Inferior parietal cortex (tissue), 1 donor: ENCODE data around the gene WSCD2.

Experiments
- DNase-seq: peaks from one replicate; pipeline ENCODE4 v3.0.0-alpha.2; 2016; ENCODE audit errors: extremely low spot score

WSCD2 gene

DNA sequence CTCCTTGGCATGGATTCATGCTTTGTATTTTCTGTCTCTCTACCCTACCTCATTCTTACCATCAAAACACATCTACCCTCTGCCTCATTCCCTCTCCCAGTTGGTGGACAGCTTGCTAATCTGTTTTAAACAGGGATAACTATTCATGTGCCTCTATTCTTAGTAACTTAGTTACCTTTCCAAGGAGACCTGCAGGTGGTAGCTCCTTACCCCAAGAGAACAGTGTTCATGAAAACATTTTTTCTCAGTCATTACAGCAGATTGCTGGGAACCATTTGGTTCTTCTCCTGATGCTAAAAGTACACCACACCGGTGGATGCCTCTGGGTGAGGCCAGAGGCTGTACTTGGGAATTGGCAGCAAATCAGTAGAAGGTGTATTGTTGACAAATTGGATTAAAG lies 137.0 kb downstream of the WSCD2 start:
- DNase-seq, result no peak

DNA sequence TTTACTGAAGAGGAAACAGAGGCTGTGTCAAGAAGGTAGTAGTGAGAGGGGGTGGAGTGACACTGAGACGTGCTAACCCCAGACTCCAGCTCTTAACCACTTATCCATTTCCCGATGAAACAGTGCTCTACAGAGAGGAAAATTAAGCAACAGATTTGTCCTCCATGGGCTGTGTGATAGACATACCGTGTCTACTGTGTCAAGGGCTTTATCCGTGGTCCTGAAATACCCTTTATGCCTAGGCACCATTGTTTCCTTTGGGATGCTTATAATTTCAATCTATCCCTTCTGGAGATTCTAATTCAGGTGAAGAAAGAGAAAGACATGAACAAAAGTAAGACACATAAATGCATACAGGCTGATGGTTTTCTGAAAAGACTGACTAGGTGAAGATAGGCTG lies 138.4 kb downstream of the WSCD2 start:
- DNase-seq, result no peak

DNA sequence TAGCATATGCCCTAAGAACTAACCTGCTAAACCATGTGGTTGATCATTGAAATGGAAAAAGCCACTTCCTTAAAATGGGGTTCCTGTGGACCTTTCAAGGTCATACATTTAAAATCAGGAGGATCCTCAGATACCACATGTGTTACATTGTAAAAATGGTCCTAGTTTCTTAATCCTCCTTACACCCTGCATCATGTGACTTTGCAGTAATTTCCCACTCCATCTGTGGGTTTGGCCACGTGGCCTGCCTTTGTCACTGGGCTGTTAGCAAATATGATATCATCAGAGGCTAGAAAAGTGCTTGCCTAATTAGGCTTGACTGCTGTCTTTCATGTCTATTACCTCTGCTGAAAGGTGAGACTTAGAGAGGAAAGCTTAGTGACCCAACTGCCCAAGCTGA lies 139.3 kb downstream of the WSCD2 start:
- DNase-seq, result no peak

DNA sequence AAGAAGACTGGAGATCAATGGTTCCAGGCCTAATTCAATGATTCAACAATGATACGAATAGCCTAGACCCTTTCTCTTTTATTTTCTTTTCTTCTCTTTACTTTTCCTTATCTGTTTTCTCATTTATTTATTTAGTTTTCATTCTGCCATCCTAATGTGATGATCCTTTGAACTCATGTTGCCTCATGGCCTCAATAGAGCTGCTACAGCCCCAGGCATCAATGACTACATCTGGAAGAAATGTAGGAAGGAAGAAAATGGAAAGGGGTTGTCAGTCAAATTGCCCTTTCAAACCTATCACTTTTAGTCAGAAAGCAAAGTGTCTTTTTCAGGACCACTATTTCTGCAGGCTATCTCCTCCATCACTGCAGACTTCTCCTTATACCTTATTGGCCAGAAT lies 140.1 kb downstream of the WSCD2 start:
- DNase-seq, result no peak

DNA sequence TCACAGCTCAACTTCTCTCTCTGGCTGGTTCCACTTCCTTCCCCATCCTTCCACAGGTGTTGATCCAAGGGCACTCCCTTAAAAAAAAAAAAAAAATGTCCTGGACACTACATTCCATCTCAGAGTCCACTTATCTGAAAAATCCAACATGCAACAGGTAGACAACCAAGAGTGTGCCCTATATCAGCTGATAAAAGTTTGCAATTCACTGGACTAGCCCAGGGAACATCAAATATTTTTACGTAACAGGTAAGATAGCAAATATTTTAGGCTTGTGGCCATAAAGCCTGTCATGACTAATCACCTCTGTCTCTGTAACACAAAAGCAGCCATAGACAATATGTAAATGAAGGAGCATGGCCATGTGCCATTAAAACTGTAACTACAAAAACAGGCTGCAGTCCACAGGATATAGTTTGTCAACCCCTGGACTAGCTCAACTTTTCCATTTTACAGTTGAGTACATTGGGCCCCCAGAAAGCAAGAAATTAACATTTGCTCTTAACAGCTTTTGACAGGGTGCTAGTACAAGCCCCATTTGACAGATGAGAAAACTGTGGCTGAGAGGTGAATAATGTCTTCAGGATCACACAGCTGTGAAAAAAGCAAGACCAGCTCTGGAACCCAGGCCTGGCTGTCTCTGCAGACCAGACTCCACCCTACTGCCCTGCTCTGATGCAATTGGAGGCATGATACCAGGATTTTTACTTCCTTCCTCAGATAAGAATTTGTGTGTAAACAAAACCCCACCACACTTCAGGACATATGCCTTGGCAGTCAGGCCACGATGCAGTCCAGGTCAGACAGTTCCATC lies 141.2 kb downstream of the WSCD2 start:
- no peak for DNase-seq

DNA sequence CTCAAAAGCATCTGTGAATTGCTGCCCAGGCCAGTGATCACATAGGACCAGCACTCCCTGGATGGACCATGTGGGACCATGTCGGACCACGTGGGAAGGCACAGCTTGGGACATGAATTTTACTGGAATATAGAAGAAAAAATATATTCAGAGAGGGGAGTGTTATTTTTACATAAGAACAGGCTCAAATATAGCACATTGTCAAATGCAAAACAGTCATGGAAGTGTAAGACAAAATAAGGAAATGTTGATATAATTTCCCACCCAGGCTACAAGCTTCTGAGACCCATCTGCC lies 141.7 kb downstream of the WSCD2 start:
- DNase-seq, result no peak

DNA sequence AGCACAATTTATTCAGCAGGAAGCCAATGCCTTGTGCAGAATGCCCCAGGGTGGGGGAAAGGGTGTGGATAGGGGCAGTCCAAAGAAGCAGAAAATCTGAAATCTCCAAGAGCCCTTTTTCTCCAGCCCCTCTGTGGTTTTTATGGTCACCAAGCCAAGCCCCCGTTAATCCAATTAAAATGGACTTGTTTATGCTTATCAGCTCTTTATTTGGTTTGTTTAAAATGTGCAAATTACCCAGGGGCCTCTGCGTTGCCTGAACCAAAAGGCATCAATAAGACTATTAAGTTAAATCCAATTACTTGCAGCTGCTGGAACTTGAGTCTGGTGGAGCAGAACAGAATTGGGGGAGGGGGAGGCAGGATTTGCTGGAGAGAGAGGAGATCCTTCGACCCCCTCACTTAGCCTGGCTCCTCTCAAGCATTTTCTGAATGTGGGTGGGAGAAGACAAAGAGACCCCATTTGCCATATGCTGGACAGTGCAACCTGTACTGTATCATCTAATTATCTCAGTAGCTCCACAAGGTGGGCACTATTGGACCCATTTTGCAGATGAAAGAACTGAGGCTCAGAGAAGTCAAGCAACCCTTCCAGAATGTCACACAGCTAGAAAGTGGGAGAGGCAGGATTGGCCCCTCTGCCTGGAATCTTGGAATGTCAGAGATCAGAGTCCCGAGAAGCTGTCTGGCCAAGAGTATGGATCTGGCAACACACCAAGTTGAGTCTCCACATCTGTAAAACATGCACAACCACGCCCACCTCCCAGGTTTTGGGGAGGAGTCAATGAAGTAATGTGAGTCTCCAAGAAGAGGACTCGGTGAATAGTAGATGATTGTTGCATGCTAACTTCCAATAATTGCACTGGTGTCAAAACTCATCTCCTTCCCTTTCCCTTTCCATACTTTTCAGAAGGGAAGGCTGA lies 143.1 kb downstream of the WSCD2 start:
- no peak for DNase-seq

DNA sequence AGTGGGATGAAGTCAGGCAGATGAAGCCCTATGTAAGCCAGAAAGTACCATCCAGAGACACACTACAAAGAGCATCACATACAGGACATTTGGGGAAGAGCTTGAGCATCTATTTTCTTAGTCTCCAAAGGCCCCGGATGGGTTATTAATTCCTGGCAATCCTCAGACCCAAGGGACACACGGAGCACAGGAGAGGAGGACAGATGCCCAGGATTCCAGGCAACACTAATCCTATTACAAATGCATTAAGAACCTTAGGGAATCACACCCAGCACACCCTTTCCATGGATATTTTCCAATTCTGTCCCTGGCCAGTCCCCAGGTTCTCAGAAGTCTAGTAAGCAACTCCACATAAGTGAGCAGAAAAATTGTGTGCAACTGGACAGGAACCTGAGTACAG lies 144.1 kb downstream of the WSCD2 start:
- DNase-seq, result no peak

DNA sequence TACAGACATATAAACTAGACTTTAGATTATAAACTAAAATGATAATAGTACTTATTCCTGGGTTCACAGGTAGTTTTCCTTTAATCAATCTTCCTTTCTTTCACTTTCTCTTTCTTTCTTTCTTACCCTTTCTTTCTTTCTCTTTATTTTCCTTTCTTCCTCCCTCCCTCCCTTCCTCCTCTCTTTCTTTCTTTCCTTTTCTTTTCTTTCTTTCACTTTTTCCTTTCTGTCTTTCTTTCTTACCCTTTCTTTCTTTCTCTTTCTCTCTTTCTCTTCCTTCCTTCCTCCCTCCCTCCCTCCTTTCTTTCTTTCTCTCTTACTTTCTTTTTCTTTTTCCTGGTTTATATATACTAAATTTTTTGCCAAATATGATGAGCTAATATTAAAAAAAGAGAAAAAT lies 148.5 kb downstream of the WSCD2 start:
- no peak for DNase-seq

DNA sequence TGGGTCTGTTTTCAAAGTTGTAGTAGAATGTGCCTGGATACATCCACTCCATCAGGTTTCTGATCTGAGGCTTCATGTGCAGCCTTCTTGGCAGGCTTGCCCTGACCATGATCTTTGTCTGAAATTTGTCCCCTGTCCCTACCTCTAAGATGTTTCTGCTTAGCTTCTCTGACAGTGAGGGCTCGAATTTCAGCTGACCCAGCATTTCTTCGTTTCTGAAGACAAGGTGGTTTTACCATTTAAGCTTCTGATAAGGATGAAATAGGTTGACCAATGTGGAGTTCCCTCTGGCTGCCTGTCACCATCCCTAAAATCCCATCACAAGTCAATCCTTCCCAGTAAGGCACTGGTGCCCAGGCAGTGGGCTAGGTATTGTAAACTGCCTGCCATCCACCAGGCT lies 153.1 kb downstream of the WSCD2 start:
- no peak for DNase-seq

DNA sequence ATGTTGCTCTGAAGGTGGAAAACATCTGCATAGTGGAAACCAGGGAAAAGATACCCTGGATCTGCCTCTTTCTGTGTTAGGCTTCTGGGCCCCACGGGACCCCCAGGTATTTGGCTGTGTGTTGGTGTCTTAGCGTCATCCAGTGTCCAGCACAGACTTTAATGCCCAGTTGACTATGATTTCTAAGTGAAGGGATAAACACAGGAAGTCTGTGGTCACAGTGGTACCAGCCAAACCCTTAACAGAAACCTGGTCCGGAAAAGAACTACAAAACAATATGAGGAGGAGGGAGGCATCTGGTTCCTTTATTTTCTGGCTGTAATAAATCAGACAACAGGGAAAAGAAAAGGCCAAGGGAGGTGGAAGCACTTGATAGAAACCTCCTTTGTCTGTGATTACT lies 153.6 kb downstream of the WSCD2 start:
- DNase-seq, result no peak

DNA sequence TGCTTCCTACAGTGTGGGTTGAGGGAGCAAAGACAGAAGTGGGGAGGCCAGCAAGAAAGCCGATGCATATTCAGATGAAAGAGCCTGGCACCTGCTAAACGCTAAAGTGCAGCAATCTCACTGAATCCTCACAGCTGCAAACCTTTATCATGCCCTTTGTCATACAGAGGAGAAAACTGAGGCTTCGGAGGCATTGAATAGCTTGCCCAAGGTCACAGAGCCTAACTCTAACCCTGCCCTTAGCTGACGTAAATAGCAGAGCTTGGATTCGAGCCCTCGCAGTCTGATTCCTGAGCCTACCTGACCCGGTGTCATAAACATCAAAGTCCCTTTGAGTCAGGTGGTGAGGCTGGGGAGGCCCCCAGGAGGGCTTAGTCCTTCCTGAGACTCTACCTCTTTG lies 155.1 kb downstream of the WSCD2 start:
- DNase-seq, result no peak

DNA sequence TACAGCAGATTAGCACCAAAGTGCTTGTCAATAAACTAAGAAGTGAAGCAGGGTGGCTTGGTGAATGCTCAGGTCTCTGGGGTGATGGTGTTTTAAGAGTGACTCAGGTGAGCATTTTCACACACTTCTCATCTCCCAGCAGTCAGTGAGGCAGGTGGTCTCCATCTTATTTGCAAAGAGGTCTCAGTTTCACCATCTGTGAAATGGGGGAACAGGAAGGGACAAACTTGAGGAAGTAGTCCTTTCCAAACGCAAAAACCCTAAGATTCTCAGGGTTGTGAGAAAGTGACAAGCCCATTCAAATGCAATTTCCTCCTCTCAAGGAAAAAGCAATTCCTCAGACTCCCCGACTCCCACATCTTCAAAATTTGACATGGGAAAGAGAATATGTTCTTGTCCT lies 155.9 kb downstream of the WSCD2 start:
- no peak for DNase-seq

DNA sequence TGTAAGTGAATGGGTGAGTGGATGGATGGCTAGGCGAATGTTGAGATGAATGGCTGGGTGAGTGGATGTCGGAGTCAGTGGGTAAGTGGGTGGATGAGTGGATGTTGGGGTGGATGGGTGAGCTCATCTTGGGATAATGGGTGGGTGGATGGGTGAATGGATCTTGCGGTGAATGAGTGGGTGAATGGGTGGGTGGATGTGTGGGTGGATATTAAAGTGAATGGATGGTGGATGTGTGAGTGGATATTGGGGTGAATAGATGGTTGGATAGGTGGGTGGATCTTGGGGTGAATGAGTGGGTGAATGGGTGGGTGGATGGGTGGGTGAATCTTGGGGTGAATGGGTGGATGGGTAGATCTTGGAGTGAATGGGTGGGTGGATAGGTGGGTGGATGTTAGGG lies 158.1 kb downstream of the WSCD2 start:
- DNase-seq, result no peak

DNA sequence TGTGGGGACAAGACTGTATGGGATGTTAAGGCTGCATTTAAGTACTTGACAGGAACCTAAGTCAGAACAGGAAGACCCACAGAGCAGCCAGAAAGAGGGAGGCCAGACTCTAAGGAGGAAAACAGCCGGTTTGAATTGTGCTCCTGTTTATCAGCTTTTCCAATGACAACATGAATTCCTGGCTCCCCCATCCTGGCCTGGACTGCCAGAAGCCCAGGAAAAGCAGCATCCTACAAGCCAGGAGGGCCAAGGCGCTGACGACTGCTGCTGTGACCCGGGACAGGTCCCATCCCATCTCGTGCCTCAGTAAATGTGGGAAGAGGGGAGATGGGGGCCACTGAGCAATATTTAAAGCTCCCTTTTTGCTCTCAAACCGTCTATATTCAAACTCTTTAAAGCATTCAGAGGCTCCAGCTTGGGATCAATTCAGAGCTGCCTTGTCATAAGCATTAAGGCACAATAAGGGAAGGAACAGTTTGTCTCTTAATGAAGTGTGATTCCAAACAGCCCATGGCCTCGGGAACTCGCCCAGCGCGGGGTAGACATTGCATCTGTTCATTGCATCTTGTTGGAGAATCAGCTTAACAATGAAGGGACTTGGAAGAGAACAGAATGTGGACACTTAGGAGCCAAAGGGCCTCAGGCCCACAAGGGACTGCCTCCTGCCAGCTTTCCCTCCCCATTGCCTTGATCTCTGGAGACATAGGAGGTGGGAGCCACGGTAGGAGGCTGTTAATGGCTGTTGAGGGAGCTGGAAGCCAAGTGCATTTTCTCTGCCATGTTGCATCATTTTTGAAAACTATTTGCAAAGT lies 160.5 kb downstream of the WSCD2 start:
- no peak for DNase-seq

DNA sequence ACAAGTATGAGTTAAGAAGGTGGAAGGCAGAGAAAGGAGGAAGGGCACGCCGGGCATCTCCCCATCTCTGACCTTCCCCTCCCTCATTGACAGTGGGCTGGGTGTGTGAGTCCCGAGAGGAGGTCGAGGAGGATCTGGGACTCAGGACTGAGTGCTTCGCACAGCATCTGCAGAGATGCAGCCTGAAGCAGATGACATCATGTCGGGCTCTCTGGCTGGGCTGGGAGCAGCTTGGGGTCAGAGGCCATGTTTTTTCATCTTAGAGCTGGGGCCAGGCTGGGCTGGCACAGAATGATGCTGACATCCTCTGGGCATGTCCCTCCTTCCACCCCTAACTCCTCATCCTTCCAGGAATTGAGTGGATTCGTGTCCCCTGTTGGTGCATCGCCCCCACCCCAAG lies 166.6 kb downstream of the WSCD2 start:
- DNase-seq, result no peak

DNA sequence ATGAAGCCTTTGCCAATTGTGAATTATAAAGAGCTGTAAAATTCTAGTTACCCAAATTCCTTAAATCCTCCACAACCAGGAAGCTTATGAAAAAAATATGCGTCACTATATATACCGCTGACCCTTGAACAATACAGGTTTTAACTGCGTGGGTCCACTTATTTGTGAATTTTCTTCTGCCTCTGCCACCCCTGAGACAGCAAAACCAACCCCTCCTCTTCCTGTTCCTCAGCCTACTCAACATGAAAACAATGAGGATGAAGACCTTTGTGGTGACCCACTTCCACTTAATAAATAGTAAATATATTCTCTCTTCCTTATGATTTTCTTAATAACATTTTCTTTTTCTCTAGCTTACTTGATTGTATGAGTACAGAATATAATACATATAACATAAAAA lies 167.9 kb downstream of the WSCD2 start:
- no peak for DNase-seq

DNA sequence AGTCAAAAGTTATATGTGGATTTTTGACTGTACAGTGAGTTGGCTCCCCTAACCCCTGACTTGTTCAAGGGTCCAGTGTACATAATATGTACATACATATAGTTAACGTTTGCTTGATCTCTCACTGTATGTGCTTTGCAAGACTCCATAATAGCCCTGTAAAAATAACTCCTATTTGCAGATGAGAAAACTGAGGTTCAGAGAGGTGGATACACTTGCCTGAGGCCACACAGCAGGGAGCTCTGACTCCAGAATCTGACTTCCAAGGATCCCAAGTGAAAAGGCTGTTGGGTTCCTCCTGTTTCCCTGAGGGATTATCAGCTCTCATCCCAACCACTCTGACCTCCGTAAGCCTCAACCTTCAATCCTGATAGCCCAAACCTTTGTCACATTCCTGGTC lies 168.3 kb downstream of the WSCD2 start:
- DNase-seq, result no peak

DNA sequence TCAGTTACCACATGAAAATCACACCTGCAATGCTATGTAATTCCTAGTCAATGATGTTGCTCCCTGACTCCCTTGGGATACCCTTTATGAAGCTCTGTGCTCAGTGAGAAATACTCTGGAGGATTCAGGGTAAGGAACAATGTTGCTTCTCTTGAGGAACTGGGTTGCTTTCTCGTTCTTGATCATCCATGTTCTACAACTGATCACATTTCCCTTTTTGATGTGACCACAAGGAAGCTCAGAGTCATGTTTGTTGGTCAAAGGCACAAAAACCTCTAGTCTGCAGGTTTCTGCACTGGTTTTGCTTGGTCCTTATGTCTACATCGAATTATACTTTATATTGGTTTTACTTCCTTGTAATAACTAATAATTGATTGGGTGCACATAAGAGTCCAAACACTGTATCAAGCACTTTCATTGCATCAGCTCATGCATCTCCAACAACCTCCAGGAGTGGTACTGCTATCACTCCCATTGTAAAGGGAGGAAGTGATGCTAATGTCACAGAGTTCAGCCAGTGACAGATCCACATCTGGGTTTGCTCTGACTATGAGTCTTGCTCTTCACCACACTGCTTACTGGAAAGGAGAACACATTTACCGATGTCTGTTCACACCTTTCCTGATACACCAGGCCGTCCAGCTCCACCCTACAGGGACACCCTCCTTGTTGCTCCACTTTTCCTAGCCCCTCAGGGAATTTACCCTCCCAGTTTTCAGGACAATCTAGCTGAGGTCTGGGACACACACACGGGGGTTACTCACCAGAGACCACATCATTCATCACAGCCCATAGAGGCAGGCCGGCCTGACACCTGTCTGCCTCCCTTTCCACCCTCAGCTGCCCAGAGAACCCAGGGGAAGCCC lies 169.0 kb downstream of the WSCD2 start:
- DNase-seq, result no peak

DNA sequence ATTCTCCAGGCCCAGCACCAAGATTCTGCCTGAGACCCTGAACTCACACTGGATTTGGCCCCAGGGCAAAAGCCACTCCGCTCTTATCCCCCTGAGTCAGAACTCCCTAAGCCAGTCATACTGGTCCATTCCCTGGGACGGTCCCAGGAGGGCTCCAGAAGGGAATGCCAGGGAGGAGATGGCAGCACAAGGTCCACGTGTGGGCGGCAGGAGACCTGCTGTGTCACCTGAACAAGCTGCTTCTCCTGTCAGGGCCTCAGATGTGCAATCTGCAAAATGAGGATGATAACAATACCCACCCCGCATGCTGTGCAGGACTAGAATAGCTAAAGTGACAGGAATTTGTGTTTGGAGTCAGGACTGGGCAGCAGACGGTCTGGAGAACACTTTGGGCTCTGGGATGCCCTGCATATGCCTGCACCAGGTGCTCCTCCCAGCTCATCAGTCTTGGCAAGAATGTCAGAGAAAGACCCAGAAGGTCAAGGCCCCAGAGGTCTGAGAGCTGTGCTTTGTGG lies 169.7 kb downstream of the WSCD2 start:
- no peak for DNase-seq

DNA sequence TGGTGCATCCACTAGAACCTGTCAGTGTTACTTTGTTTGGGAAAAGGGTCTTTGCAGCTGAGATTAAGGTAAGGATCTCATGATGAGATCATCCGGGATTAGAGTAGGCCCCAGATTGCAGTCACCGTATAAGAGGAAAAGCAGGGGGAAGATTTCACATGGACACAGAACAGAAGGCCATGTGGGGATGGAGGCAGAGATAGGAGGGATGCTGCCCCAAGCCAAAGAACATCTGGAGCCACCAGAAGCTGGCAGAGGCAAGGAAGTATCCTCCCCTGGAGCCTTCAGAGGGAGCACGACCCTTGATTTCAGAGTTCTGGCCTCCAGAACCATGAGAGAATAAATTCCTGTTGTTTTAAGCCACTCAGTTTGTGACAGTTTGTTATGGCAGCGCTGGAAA lies 170.4 kb downstream of the WSCD2 start:
- DNase-seq, result no peak
